HG02943 (cell line): ENCODE results near the gene LBX2.

ENCODE experiments used
- ATAC-seq: cut with Tn5 transposase; IDR thresholded peaks from one replicate; pipeline ENCODE4 v1.9.1; 2021; ENCODE audit warnings: mild to moderate bottlenecking, low read depth, moderate library complexity; ENCODE audit not compliant: unreplicated experiment

The LBX2 gene

GRCh38 chr2:74526649-74527230 is 27.3 kb upstream of the LBX2 start:
- ATAC-seq: no peak

GRCh38 chr2:74525717-74526648 is 26.6 kb upstream of the LBX2 start, which contains the start of gene DQX1:
TSS of gene DQX1 (minus strand) at chr2:74526231. CDS start at chr2:74525729, 502 bp downstream.
- no peak for ATAC-seq

- no peak for ATAC-seq
These were observed 25.7 kb upstream of the LBX2 start for GRCh38 chr2:74524955-74525716.

DNA sequence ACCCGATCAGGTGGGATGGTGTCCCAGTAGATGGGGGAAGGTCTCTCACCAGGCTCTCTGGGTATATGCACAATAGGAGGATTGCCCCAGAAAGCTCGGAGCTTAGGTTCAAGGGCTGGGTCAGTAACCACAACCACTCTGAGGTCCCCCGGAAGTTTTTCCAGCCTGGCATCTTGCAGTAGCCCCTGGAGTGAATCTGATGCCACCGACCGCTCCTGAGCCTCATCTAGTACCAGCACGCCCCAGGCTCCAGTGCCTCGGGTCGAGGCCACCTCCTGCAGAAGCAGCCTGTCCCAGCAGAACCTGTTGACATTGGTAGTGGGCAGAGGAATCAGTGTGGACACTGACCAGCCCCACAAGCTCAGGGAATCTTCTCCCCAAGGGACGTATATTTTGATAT is 24.6 kb upstream of the LBX2 start:
- ATAC-seq: no peak

DNA sequence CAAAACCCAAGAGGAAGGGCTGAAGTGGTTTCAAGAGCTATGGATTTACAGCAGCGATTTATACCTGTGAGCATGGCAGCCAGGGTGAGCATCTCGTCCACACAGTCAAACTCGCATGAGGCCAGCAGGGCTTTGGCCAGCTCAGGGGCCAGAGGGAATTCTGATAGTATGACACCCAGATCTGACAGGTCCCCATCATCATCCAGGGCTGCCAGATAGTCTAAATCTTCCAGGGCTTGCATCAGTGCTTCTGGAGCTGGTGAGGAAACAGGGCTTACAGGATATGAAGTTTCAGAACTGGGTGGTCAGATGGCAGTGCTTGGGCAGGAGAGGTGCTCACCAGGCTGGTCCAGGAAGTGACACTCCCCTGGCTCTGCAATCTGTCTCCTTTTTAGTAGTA is 23.1 kb upstream of the LBX2 start:
- no peak for ATAC-seq

DNA sequence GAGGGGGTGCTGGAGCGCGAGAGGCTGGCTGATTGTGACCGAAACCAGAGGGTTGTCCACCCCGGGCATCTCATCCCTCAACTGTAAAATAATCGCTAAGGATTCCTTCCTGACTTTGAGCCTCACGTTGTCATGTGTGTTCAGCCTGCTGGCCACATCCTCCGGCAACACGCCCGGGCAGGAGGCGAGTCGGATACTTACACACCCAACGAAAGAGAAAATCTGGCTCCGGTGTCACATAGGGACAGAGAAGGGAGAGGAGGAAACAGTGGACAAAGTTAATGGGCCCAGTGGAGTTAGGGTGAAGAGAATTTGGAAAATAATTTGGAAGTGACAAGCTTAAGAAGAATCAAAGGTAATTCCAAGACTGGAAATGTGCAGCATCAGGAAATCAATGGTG is 17.2 kb upstream of the LBX2 start:
- no peak for ATAC-seq

DNA sequence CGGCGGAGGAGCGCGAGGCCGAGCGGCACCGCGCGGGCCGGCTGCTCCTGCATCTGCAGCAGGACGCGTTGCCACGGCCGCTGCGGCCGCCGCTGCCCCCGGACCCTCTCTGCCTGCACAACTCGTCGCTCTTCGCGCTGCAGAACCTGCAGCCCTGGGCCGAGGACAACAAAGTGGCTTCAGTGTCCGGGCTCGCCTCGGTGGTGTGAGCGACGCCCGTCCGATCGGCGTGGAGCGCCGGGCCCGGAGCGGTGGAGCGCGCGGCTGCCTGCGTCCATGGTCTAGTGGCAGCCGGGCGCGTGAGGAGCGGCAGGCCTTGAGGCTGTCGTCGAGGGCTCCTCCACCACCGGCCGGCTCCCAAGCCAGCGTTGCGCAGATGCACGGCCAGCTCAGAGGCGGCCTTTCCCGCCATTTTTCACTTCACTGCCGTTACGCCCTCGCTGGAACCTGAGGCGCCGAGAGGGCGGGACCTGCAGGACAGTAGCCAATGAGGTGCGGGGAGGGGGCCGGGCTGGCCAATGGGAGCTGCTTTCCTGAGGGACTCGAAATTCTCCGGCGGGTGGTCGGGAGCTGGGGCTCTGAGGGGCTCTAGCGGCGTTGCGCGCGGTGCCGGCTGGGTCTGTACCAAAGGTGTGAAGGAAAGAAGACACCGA is 16.7 kb upstream of the LBX2 start:
- ATAC-seq: no peak

GRCh38 chr2:74515271-74515980 is 16.0 kb upstream of the LBX2 start:
- ATAC-seq: no peak

- ATAC-seq: no peak
These were observed 15.2 kb upstream of the LBX2 start, which contains the start of gene TLX2 for GRCh38 chr2:74514368-74515270. TSS of gene TLX2 (plus strand) at chr2:74514450. CDS start at chr2:74514807, 357 bp downstream.

GRCh38 chr2:74513605-74514367 is 14.4 kb upstream of the LBX2 start:
- ATAC-seq: no peak

- ATAC-seq: no peak
These were observed 13.6 kb upstream of the LBX2 start for GRCh38 chr2:74512744-74513604.

DNA sequence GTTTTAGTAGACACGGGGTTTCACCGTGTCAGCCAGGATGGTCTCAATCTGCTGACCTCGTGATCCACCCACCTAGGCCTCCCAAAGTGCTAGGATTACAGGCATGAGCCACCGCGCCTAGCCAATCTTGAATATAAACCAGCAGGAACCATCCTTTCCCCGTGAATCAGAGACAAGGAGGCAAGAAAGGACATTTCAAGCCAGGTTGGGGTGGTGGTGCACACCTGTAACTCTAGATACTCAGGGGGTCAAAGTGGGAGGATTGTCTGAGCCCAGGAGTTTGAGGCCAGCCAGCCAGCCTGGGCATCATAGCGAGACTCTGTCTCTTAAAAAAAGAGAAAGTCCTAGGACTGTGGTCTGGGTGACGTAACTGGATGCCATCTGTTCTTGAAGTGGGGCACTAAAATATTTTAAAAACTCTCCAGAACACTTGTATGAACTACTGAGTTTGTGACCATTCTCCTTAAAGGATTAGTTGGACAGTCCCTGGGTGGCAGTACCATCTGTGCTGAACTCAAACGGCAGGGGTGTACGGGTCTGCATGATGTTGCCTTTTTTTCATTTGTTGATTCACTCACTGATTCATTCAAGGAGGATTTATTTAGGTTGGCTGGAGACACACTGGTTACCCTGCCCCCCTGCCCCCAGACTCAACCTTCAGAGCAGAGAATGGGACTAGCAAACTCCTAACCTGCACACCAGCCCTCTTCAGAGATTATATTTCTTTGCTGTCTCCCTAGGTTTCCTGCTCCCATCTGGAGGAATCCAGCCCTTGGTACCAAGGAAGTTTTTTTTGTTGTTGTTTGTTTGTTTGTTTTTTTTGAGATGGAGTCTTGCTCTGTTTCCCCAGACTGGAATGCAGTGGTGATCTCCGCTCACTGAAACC is 11.9 kb upstream of the LBX2 start:
- ATAC-seq: no peak

GRCh38 chr2:74510272-74510671 is 10.9 kb upstream of the LBX2 start:
- ATAC-seq: no peak

GRCh38 chr2:74507926-74508520 is 8.6 kb upstream of the LBX2 start:
- ATAC-seq: peak; percentile 10

DNA sequence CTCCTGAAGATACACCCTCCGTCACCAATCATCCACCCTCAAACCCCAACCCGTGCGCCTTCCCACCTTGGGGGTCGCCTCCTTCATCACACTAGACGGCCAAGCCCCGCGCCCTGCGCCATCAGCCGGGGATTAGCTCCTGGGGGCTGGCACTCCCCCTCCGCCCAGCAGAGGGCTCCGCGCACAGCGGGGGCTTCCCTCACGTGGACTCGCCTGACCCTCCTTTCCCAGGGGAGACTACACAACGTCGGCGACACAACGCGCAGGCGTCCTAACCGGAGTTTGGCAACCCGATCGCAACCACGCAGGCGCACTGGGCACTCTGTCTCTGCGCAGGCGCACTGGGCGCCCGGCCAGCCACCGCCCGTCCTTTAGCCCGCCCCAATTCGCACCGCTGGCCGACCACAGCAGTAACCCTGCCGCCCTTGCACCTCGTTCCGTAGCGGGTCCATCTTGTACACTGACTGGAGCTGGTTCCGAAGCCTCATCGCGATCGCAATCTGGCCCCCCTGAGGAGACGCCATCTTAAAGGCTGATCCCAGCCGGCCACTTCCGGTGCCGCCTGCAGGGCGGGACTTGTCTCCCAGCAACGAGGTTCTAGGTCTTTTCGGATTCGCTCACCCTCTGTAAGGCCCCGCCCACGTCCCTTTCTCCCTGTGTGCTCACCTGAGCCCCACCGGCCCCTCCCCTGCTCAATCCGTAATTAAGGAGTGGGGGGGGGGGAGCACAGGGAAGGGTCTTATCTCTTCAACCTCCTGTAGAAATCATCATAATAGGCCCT is 7.9 kb upstream of the LBX2 start, which contains the start of gene PCGF1:
TSS of gene PCGF1 (minus strand) at position 551 of the 781 bp plus-strand sequence. CDS start at position 524, 27 bp downstream.
- peak; percentile 86 for ATAC-seq
